ENCODE data around the gene PTDSS2.

GRCh38 chr11:532527-532985 is 82.5 kb downstream of the PTDSS2 start:
- TF ChIP-seq ZNF317 (CRISPR knock-in tag; IDR thresholded peaks at IDR 0.05; ENCODE audit: borderline replicate concordance, low read depth) (no peak), HMGA2 (CRISPR knock-in tag; IDR thresholded peaks at IDR 0.05) (no peak), ATF3 (CRISPR knock-in tag; conservative IDR thresholded peaks at IDR 0.05) (no peak), USF2 (CRISPR knock-in tag; IDR thresholded peaks at IDR 0.05) (no peak), MAX (CRISPR knock-in tag; IDR thresholded peaks at IDR 0.05) (no peak), ZNF396 (CRISPR knock-in tag; IDR thresholded peaks at IDR 0.05; ENCODE audit: borderline replicate concordance) (no peak), ZNF423 (CRISPR knock-in tag; IDR thresholded peaks at IDR 0.05) (no peak)
- TF ChIP-seq, protein P1, sequence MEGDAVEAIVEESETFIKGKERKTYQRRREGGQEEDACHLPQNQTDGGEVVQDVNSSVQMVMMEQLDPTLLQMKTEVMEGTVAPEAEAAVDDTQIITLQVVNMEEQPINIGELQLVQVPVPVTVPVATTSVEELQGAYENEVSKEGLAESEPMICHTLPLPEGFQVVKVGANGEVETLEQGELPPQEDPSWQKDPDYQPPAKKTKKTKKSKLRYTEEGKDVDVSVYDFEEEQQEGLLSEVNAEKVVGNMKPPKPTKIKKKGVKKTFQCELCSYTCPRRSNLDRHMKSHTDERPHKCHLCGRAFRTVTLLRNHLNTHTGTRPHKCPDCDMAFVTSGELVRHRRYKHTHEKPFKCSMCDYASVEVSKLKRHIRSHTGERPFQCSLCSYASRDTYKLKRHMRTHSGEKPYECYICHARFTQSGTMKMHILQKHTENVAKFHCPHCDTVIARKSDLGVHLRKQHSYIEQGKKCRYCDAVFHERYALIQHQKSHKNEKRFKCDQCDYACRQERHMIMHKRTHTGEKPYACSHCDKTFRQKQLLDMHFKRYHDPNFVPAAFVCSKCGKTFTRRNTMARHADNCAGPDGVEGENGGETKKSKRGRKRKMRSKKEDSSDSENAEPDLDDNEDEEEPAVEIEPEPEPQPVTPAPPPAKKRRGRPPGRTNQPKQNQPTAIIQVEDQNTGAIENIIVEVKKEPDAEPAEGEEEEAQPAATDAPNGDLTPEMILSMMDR (IDR thresholded peaks at IDR 0.05): no peak
